HS-5 (cell line): ENCODE data around the gene TTC13.

ENCODE experiments used
- DNase-seq: peaks from one replicate; pipeline ENCODE4 v3.0.0-alpha.2; 2012; ENCODE audit warnings: low read depth

TTC13 gene

GRCh38 chr1:230868736-230869385 is 109.8 kb downstream of the TTC13 start:
- DNase-seq, result no peak

- no peak for DNase-seq
Measured at GRCh38 chr1:230867903-230868735, 110.5 kb downstream of the TTC13 start, which contains the start of gene C1orf198. Gene C1orf198, minus strand, starts transcription at chr1:230868521. Its CDS starts 9 bp downstream, at chr1:230868512.

GRCh38 chr1:230867101-230867902 is 111.4 kb downstream of the TTC13 start:
- no peak for DNase-seq

GRCh38 chr1:230866171-230867070 is 112.2 kb downstream of the TTC13 start:
- no peak for DNase-seq

GRCh38 chr1:230865062-230865817 is 113.4 kb downstream of the TTC13 start:
- DNase-seq, result no peak

- no peak for DNase-seq
Measured at GRCh38 chr1:230864441-230864840, 114.2 kb downstream of the TTC13 start.

- DNase-seq, result no peak
Measured at GRCh38 chr1:230863449-230863848, 115.2 kb downstream of the TTC13 start.

GRCh38 chr1:230861970-230862595 is 116.6 kb downstream of the TTC13 start:
- no peak for DNase-seq

- DNase-seq, result no peak
Measured at GRCh38 chr1:230861489-230861888, 117.2 kb downstream of the TTC13 start.

GRCh38 chr1:230860617-230861384 is 117.9 kb downstream of the TTC13 start:
- no peak for DNase-seq

- DNase-seq, result no peak
Measured at GRCh38 chr1:230858918-230859729, 119.5 kb downstream of the TTC13 start.

GRCh38 chr1:230858236-230858820 is 120.3 kb downstream of the TTC13 start:
- no peak for DNase-seq

GRCh38 chr1:230857822-230858221 is 120.8 kb downstream of the TTC13 start:
- no peak for DNase-seq

- no peak for DNase-seq
Measured at GRCh38 chr1:230857077-230857476, 121.6 kb downstream of the TTC13 start.
